GM21528 (cell line): ENCODE measurements around the gene SLAMF1.
"Not testable (repeated sequence)": the region's sequence is repeated elsewhere in the genome, so short reads cannot be mapped to it uniquely, and the experiment has no call there.

Experiments
- ATAC-seq: cut with Tn5 transposase; IDR thresholded peaks from one replicate; pipeline ENCODE4 v1.9.1; 2021; ENCODE audit warnings: mild to moderate bottlenecking, moderate library complexity; ENCODE audit not compliant: unreplicated experiment, low FRiP score

SLAMF1 gene

GRCh38 chr1:160665330-160666078, 18.7 kb upstream of the SLAMF1 start:
- ATAC-seq, result no peak

GRCh38 chr1:160664573-160665051, 17.8 kb upstream of the SLAMF1 start:
- peak; percentile 53 for ATAC-seq

- no peak for ATAC-seq
Measured at GRCh38 chr1:160662910-160663309, 16.1 kb upstream of the SLAMF1 start.

DNA sequence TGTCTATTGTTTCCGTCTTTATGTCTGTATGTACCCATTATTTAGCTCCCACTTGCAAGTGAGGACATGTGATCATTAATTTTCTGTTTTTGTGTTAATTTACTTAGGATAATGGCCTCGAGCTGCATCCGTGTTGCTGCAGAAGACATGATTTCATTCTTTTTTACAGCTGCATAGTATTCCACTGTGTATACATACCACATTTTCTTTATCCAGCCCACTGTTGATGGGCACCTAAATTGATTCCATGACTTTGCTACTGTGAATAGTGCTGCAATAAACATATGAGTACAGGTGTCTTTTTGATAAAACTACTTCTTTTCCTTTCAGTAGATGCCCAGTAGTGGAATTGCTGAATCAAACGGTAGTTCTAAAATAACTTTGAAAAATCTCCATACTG, 12.7 kb upstream of the SLAMF1 start:
- ATAC-seq, result no peak

DNA sequence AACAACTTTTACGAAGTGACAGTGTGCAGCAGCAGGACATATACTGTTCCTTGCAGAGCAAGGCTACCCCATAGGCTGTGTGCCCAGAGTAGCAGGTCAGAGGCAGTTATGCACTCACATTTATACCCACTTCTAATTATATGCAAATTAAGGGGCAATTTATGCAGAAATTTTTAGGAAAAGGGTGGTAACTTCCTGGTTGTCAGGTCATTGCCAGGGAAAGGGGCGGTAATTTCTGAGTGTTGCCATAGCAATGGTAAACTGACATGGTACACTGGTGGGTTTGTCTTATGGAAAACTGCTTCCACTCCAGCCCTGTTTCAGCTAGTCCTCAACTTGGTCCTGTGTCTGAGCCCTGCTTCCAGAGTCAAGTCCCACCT, 12.0 kb upstream of the SLAMF1 start:
- no peak for ATAC-seq

GRCh38 chr1:160658162-160658813, 11.4 kb upstream of the SLAMF1 start:
- ATAC-seq, result no peak

DNA sequence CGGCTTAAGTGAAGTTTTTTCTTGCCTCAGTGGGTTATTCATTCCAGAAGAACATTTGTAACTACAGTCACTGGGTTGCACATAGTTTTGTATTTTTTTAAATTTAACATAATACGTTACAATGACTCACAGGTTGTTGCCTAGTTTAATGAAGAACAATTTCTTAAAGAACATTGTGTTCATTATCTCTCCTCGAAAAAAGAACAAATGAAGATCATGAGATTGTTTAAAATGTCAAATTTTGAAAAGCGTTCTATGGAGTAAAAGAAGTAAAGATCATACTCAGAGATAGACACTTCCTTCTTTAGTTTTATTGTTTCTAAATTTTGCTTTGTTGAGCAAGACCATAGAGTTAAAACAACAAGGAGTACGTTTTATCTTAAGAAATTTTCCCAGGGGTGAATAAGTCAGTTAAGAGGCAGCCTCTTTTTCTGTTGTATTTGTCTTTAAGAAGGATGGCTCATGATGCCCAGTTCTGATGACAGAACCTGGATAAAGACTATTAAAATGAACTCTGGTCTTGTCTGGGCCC, 10.5 kb upstream of the SLAMF1 start:
- no peak for ATAC-seq

GRCh38 chr1:160656737-160657136, 9.9 kb upstream of the SLAMF1 start:
- ATAC-seq, result no peak

DNA sequence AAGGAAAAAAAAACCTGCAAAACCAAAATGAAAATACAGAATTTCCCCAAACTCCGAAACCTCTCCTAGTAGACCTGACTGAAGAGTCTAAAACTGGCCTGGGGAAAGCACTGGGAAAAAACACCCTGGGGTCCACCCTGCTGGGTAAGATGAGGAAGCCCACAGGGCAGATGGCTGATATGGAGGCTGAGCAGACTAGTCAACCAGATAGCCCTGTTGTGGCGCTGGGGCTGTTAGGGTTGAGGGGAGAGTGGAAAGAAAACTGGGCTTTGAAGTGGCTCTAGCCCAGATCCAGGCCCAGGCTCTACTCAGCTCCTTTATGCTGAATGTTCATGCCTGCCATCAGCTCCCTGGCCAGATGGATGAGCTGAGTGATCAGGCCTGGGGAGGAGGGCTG, 6.8 kb upstream of the SLAMF1 start:
- ATAC-seq, result no peak

- no peak for ATAC-seq
Measured at GRCh38 chr1:160652924-160653619, 6.2 kb upstream of the SLAMF1 start.

DNA sequence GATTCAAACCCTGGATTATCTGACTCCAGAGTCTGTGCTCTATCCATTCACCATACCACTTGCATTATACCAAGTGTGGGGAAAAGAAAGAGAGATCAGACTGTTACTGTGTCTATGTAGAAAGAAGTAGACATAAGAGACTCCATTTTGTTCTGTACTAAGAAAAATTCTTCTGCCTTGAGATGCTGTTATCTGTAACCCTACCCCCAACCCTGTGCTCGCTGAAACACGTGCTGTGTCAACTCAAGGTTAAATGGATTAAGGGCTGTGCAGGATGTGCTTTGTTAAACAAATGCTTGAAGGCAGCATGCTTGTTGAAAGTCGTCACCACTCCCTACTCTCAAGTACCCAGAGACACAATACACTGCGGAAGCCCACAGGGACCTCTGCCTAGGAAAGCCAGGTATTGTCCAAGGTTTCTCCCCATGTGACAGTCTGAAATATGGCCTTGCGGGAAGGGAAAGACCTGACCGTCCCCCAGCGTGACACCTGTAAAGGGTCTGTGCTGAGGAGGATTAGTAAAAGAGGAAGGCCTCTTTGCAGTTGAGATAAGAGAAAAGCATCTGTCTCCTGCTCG, 5.3 kb upstream of the SLAMF1 start:
- ATAC-seq, result not testable (repeated sequence)

GRCh38 chr1:160651433-160652064, 4.7 kb upstream of the SLAMF1 start:
- no peak for ATAC-seq

GRCh38 chr1:160647329-160647720, 481 bp upstream of the SLAMF1 start:
- ATAC-seq, result peak; percentile 16

DNA sequence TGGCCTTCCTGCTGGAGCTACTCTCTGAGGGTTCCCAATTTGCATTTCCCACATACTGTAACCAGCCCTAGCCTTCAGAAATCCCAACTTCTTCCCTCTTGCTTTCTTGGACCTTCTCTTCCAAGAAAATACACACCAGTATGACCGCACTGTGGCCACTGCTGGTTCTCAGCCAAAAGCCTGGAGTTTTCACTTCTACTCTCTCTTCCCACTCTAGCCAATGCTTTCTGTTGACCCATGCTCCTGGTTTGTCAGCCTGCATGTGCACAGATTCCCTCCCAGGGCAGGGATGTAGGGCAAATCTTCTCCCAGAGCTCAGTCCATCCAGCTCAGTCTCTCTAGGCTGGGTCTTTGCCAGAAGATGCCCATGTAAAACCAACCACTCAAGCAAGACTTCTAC, 664 bp downstream of the SLAMF1 start:
- no peak for ATAC-seq

DNA sequence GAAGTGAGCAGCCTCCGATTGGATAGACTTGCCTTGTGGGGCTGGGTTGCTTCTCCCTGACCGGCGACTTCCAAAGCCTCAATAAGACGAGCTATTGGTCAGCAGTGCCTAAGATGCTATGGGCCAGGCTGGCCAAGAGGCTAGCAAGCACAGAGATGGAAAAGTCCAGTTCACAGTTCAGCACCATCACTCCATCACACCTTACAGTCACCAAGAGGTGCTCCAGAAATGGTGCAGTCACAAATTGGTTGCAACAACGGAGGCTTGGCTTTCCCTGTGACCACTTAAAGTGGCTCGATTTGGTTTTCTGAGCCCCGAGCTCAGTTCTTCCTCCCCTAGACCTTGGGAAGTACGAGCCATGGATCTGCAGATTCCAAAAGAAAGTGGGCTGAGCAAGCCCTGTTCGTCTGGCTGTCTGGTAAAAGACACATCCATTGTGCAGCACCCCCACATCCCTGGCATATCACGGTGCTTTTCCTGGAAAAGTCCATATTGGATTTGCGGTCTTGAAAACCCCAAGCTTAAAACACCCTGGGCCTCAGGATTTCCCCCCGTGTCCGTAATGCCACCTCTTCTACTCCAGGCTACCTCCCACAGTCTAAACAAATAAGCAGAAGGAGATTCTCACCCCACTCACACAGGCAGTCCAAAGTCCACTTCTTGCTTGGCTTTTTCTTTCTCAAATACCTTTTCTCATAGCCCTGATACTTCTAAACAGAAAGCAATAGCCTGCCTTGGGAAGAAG, 1.3 kb downstream of the SLAMF1 start:
- ATAC-seq, result no peak

DNA sequence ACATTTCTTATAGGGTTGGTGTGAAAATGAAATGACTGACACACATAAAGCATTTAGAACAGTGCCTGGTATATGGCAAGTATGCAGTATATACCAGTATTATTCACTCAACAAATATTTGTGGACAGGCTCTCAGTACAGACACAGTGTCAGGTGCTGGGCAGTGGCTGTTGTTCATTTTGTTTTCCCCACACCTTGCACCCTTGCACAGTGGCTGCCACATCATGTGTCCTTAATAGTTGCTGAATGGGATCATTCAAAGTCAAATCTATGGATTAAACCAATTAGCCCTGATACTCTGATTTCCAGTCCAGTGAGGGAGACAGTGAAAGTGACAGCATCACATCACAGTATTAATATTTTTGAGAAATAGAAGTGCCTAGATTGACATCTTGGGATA, 2.4 kb downstream of the SLAMF1 start:
- no peak for ATAC-seq

GRCh38 chr1:160643138-160643537, 3.7 kb downstream of the SLAMF1 start:
- no peak for ATAC-seq

DNA sequence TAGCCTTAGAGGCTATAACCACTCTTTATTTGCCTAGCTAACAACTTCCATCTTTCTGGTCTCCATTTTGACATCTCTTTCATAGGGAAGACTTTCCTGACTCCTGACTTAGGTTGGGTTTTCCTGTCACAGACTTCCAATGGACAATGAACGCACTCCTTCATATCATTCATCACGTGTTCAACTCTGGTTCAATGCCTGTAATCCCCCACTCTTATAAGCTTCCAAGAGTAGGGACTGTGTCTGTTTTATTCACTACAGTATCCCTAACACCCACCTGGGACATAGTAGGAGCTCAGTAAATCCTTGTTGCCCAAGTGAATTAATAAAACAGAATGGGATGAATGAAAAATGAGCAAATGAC, 4.6 kb downstream of the SLAMF1 start:
- ATAC-seq, result no peak

GRCh38 chr1:160641323-160642280, 5.2 kb downstream of the SLAMF1 start:
- no peak for ATAC-seq
